ENCODE measurements around the gene BAX.

Gene BAX

GRCh38 chr19:48987323-48987722, 32.6 kb downstream of the BAX start:
- no peak for DNase-seq (ENCODE audit: low read depth)
- TF ChIP-seq, protein P1, sequence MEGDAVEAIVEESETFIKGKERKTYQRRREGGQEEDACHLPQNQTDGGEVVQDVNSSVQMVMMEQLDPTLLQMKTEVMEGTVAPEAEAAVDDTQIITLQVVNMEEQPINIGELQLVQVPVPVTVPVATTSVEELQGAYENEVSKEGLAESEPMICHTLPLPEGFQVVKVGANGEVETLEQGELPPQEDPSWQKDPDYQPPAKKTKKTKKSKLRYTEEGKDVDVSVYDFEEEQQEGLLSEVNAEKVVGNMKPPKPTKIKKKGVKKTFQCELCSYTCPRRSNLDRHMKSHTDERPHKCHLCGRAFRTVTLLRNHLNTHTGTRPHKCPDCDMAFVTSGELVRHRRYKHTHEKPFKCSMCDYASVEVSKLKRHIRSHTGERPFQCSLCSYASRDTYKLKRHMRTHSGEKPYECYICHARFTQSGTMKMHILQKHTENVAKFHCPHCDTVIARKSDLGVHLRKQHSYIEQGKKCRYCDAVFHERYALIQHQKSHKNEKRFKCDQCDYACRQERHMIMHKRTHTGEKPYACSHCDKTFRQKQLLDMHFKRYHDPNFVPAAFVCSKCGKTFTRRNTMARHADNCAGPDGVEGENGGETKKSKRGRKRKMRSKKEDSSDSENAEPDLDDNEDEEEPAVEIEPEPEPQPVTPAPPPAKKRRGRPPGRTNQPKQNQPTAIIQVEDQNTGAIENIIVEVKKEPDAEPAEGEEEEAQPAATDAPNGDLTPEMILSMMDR (IDR thresholded peaks at IDR 0.05; ENCODE audit: control insufficient read depth, extremely low read depth, insufficient read depth): no peak

GRCh38 chr19:48988286-48988685, 33.6 kb downstream of the BAX start:
- DNase-seq (ENCODE audit: low read depth): no peak
- TF ChIP-seq, protein P1 (IDR thresholded peaks at IDR 0.05; ENCODE audit: control insufficient read depth, extremely low read depth, insufficient read depth): no peak
- no peak overlapping the region for H3K4me3 ChIP-seq (ENCODE audit: low read depth, low read length)

More at GRCh38 chr19:48987323-48987722, 32.6 kb downstream of the BAX start:
- no peak overlapping the region for H3K4me3 ChIP-seq (ENCODE audit: low read depth, low read length)

DNA sequence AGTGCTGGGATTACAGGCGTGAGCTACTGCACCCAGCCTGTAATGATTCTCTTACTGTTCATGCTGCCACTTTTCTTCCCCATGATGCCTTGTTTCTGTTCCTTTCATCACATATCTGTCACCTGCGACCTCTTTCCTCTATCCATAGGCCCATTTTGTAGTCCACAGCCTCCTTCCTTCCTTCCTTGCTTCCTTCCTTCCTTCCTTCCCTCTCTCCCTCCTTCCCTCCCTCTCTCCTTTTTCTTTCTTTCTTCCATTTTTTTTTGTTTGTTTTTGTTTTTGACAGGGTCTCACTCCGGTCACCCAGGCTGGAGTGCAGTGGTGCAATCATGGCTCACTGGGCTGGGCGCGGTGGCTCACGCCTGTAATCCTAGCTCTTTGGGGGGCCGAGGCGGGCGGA, 34.2 kb downstream of the BAX start:
- TF ChIP-seq, protein P1 (IDR thresholded peaks at IDR 0.05; ENCODE audit: control insufficient read depth, extremely low read depth, insufficient read depth): no peak
- H3K4me3 ChIP-seq (ENCODE audit: low read depth, low read length): no peak overlapping the region
- DNase-seq (ENCODE audit: low read depth): no peak

GRCh38 chr19:48989701-48990291, 35.1 kb downstream of the BAX start:
- TF ChIP-seq, protein P1 (IDR thresholded peaks at IDR 0.05; ENCODE audit: control insufficient read depth, extremely low read depth, insufficient read depth): no peak
- no peak overlapping the region for H3K4me3 ChIP-seq (ENCODE audit: low read depth, low read length)
- no peak for DNase-seq (ENCODE audit: low read depth)

DNA sequence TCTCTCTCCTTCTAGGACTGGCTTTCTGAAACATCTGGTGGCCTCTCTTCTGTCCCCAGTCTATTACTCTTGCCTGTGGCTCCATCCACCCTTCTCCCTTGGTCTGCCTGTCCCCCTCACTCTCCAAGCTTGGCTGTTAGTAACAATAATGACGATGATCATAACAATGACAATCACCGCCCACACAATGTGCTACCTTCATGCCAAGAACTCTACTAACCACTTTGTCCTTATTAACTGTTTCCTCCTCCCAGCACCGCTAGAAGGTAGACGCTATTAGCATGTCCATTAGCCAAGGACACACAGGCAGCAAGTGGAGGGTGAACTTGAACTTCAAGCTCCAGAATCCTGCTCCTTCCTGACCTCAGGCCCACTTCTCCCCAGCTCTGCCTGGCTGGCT, 35.7 kb downstream of the BAX start:
- DNase-seq (ENCODE audit: low read depth): no peak
- TF ChIP-seq, protein P1 (IDR thresholded peaks at IDR 0.05; ENCODE audit: control insufficient read depth, extremely low read depth, insufficient read depth): no peak
- H3K4me3 ChIP-seq (ENCODE audit: low read depth, low read length): no peak overlapping the region

- peak overlapping the region; percentile 88; the same call in 1 of the 2 replicates for H3K4me3 ChIP-seq (ENCODE audit: low read depth, low read length)
- TF ChIP-seq, protein P1 (IDR thresholded peaks at IDR 0.05; ENCODE audit: control insufficient read depth, extremely low read depth, insufficient read depth): no peak
- no peak for DNase-seq (ENCODE audit: low read depth)
Observed at GRCh38 chr19:48991011-48991609, 36.4 kb downstream of the BAX start.
